Hypothalamus (tissue), 51 donors: ENCODE results near the gene MDM4.

Source experiments
- DNase-seq, 51 donors: peaks; one replicate each; lab custom pipeline; 2025; lab: John Stamatoyannopoulos, UW

Gene MDM4

DNA sequence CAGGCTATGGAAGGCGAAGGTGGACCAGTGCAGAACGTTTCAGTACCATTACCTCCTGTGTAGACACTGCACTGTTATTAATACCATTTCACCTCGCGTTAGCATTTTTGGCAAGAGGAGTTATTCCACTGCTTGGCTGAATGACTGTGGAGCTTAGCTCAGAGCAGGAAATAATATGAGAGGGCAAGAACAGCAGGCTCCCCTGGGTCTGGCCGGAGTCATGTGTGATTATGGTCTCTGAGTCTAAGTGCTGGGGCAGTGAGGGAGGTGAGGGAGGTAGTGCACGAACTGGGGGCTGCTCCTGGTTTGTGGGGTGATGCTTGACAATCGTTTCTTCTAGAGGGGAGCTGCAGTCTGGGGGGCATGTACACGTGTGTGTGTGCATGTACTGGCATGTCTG is 82.9 kb downstream of the MDM4 start:
- no peak for DNase-seq

DNA sequence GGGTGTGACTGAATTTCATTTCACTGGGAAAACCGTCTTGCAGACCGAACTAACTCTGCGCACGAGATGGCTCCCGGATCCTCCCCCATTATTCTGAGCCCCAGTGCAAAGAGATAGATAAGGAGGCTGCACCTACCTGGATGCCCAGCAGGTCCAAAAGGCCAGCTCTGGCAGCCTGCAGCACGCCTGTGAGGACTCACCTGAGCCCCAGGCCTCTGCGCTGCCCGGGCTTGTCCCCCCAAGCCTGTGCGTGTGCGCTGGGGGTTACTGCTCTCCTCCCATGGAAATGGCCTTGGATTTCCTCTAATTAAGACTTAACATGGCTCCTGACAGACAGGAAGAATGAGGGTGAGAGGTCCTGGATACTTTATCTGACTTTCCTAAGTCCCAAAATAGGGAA is 83.4 kb downstream of the MDM4 start:
- DNase-seq, result no peak

DNA sequence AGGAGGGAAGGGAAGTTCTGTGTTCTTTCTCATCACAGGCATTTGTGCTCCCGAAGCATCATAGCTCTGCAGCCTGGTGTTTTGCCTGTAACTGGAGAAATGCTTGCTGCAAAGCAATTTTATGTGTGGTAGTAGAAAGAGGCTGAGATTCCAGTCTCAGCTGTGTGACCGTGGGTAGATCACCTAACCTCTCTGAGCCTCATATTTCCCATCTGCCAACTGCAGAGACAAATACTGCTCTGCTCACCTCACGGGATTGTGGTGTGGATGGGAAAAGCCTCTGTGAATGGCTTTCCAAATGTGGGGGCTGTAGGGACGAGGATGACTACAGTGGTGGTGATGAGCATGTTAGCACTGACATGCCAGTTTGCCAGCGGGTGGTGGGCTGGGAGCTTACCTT is 84.0 kb downstream of the MDM4 start:
- DNase-seq, result no peak

DNA sequence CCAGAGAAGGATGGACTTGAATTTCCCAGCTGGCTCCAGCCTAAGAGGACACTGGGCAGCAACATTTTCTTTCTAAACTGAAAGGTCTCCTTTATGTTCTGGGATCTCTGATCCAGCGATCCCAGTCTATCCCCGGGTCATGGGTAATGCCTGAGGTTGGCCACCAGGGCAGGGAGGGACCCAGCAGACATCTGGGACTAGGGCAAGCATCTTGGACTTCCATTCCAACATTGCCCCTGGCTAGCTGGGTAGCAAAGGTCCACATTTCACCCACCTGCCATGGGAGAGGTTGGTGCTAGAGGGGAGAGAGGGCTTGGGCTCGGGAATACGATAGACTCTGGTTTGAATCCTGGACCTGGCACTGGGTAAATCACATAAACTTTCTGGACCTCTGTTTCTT is 84.8 kb downstream of the MDM4 start:
- DNase-seq, result no peak

DNA sequence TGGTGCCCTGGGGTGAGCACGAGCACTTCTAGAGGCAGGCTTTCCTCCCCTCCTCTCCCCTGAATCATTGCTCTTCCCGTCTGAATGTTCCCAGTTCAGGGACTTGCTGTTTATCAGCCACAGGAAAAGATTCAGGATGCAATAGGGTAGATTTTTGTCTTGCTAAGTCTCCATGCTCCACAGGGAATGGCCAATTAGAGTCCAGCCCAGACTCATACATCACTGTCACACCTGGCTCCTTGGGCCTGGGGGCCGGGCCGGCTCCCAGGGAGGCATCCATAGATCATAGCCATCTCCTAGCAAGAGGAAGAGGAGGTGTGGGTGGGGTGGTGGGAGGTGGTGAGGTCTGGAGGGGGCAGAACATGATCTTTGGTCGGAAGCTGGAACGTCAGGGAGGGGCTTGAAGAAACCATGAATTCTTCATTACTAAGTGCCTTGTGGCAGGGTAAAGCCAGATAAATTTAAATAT is 85.9 kb downstream of the MDM4 start:
- no peak for DNase-seq

DNA sequence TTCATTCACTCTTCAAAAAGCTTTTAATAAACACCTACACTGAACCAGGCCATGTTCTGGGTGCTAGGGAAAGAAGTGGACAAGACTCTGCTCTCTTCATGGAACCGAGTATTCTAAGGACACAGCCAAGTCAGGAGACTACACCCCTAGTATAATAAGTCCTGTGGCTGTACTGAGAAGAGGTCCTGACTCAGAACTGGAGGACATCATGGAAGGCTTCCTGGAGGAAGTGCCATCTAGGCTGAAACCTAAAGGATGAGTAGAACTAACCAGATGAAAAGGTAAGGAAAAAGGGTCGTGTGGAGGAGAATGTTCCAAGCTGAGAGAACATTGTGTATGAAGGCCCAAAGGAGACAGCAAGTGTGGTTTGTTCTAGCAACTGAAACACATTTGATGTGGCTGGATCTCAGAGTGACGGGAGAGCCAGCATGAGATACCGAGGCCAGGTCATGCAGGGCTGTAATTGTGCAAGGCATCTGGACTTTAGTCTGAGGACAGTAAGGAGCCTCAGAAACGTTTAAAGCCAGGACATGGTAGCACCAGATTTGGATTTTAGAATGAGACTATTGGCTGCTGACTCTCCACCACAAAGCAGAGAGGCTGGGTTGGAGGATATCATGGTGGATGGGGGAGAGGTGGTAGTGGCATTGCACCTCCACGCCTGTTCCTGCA is 86.8 kb downstream of the MDM4 start:
- no peak for DNase-seq

DNA sequence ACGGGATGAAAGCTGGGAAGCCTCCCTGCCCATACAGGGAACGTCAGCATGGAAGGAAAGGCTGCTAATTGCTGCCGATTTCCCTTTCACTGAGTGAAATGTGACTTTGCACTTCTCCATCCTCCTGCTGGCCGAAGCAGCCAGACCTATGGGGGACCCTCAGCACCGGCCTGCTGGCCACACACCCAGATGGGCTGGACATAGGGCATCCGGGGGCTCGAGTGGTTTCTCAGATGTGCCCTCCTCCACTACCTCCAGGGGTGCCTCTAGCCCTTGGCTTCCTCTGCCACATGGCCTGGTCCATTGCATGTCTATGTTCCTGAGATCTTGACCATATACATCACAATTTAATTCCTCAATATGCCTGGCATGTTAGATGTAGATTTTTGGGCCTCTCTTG is 89.6 kb downstream of the MDM4 start:
- DNase-seq, result no peak
